ENCODE data around the gene SRD5A2. TPM values are rescaled to one million over a fixed set of nuclear protein-coding genes. Genes with fewer than 3 reads are reported as not detected.

Gene SRD5A2
- total RNA-seq, 1 donor from 2014 or later: not detected

- peaks cover 3% of the 10 kb centered on the region for H3K27me3 Mint-ChIP-seq (ENCODE audit: insufficient read depth, low read depth)
- Histone ChIP-seq H2AFZ (replicated peaks) (peak overlapping the region; percentile 74), H3K9ac (no peak overlapping the region), H3K27ac (no peak overlapping the region), H3K79me2 (ENCODE audit: low read depth) (no peaks in the 10 kb centered on the region), H3K4me2 (no peak overlapping the region), H3K9me3 (ENCODE audit: low read depth) (no peaks in the 10 kb centered on the region), H3K27me3 (no peaks in the 10 kb centered on the region), H3F3A (ENCODE audit: low read depth) (no peaks in the 10 kb centered on the region), H3K4me3 (no peak overlapping the region), H3K4me1 (no peaks in the 10 kb centered on the region), H3K36me3 (no peaks in the 10 kb centered on the region), H4K20me1 (ENCODE audit: low read depth) (no peaks in the 10 kb centered on the region)
- peak; percentile 93 for TF ChIP-seq CTCF (IDR thresholded peaks at IDR 0.05)
- TF ChIP-seq EZH2phosphoT487 (IDR thresholded peaks at IDR 0.05): no peak
- no peaks in the 10 kb centered on the region for H3K36me3 Mint-ChIP-seq
- no peaks in the 10 kb centered on the region for H3K4me1 Mint-ChIP-seq
- peak; percentile 78 for DNase-seq (ENCODE audit: low spot score)
- H3K9me3 Mint-ChIP-seq: peaks cover 2% of the 10 kb centered on the region
- no peak overlapping the region for H3K27ac Mint-ChIP-seq
- no peak overlapping the region for H3K4me3 Mint-ChIP-seq
Observed at GRCh38 chr2:31523871-31524492, 56.8 kb downstream of the SRD5A2 start.

GRCh38 chr2:31522786-31523185 is 58.0 kb downstream of the SRD5A2 start:
- Histone ChIP-seq H4K20me1 (ENCODE audit: low read depth) (no peaks in the 10 kb centered on the region), H3K4me1 (no peaks in the 10 kb centered on the region), H3K27ac (no peak overlapping the region), H3K79me2 (ENCODE audit: low read depth) (no peaks in the 10 kb centered on the region), H3K4me3 (no peak overlapping the region), H3K27me3 (no peaks in the 10 kb centered on the region), H3K9me3 (ENCODE audit: low read depth) (no peaks in the 10 kb centered on the region), H3K36me3 (no peaks in the 10 kb centered on the region), H2AFZ (replicated peaks) (no peak overlapping the region), H3K9ac (no peak overlapping the region), H3F3A (ENCODE audit: low read depth) (no peaks in the 10 kb centered on the region), H3K4me2 (no peak overlapping the region)
- Mint-ChIP-seq H3K27ac (no peak overlapping the region), H3K9me3 (peaks cover 2% of the 10 kb centered on the region), H3K4me1 (no peaks in the 10 kb centered on the region), H3K27me3 (ENCODE audit: insufficient read depth, low read depth) (peaks cover 3% of the 10 kb centered on the region), H3K4me3 (no peak overlapping the region), H3K36me3 (no peaks in the 10 kb centered on the region)
- no peak for DNase-seq (ENCODE audit: low spot score)
- TF ChIP-seq CTCF (IDR thresholded peaks at IDR 0.05): no peak
- no peak for TF ChIP-seq EZH2 (IDR thresholded peaks at IDR 0.05)
- TF ChIP-seq EZH2phosphoT487 (IDR thresholded peaks at IDR 0.05): no peak

- Histone ChIP-seq H3K4me3 (no peak overlapping the region), H3K36me3 (no peaks in the 10 kb centered on the region), H4K20me1 (ENCODE audit: low read depth) (no peaks in the 10 kb centered on the region), H3K9ac (no peak overlapping the region), H3F3A (ENCODE audit: low read depth) (no peaks in the 10 kb centered on the region), H3K27ac (no peak overlapping the region), H3K4me2 (no peak overlapping the region), H2AFZ (replicated peaks) (no peak overlapping the region), H3K4me1 (no peaks in the 10 kb centered on the region), H3K9me3 (ENCODE audit: low read depth) (no peaks in the 10 kb centered on the region), H3K27me3 (no peaks in the 10 kb centered on the region), H3K79me2 (ENCODE audit: low read depth) (no peaks in the 10 kb centered on the region)
- no peaks in the 10 kb centered on the region for H3K4me1 Mint-ChIP-seq
- H3K27ac Mint-ChIP-seq: no peak overlapping the region
- no peak overlapping the region for H3K4me3 Mint-ChIP-seq
- H3K36me3 Mint-ChIP-seq: no peaks in the 10 kb centered on the region
- TF ChIP-seq EZH2phosphoT487 (IDR thresholded peaks at IDR 0.05) (no peak), EZH2 (IDR thresholded peaks at IDR 0.05) (no peak), CTCF (IDR thresholded peaks at IDR 0.05) (no peak)
- peaks cover 5% of the 10 kb centered on the region for H3K27me3 Mint-ChIP-seq (ENCODE audit: insufficient read depth, low read depth)
- peaks cover 5% of the 10 kb centered on the region for H3K9me3 Mint-ChIP-seq
- no peak for DNase-seq (ENCODE audit: low spot score)
Observed at GRCh38 chr2:31517442-31518203, 63.1 kb downstream of the SRD5A2 start.

All from neural progenitor cell (in vitro differentiated cells).